ENCODE measurements around the gene RPS5.
A peak's percentile ranks its signal among the peaks of the same experiment; 100 is the strongest.

RPS5 gene

DNA sequence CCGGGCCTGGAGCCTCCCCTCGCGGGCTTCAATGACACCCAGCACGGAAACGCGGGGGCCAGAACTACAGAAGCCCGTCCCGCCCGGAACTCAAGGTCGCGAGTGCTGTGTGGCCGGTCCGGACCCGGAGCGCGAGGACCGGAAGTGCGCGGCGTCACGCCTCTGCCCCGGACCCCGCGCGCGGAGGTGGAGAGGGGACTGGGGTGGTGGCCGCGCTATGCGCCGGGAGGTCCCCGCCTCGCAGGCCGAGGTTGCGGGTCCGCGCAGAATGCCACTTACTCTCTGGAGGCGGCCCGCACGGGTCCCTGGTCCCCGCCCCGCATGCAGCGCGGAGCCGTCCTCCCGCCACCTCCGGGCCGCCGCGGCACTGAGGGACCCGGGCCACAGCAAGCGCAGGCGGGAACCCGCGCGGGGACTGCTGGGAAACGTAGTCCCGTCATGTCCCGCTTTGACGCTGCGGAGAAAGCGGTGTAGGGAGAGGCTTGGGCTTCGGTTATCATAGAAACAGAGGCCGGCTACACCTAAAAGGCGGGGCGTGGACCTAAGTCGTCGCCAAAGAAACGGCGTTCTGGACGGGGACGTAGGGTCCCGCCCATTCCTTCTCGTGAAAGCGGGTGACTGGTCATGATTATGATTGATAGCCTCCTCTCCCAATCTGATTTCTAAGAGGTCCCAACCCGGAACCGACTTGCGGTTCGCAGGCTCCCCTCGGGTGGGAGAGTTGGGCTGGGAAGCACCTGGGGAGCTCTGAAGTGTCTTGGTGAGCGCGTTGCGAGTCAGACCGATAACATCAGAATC is 6.2 kb upstream of the RPS5 start, which contains the start of gene ZNF837:
ZNF837 (minus strand) TSS at position 369 of the 798 bp plus-strand sequence. CDS start 11,698 bp downstream, outside the sequence.
- Histone ChIP-seq H4K20me1 (ENCODE audit: insufficient read depth, low read length) (peaks cover 4% of the 10 kb centered on the region; the same call in 1 of the 2 replicates), H3K27ac (ENCODE audit: low read length) (peak within 1 kb of the TSS; percentile 93)

DNA sequence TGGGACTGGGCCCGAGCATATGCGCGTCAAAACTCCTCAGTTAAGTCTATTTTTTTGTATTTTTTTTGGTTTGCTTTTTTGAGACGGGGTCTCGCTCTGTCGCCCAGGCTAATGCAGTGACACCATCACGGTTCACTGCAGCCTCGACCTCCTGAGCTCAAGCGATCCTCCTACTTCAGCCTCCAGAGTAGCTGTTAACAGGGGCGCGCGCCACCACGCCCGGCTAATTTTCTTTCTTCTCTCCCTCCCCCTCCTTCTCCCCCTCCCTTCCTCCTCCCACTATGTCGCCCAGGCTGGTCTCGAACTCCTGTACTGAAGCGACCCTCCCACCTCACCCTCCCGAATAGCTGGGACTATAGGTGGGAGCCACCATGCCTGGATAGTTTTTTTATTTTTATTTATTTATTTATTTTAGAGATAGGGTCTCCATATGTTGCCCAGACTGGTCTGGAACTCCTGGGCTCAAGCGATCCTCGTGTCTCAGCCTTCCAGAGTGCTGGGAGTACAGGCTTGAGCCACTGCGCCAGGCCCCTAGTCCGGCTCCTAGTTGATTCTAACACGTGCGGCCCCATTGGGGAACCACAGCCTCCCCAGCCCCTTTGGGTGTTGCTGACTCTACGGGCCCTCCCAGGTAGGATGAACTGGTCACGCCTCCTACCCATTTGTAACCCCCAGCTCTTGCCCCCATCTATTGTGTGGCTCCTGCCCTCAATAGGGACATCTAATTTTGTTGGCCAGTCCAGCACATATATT is 5.4 kb upstream of the RPS5 start:
- no peak for DNase-seq
- Histone ChIP-seq H3K4me2 (ENCODE audit: insufficient read depth, low read length) (peak overlapping the region; percentile 96), H3K4me3 (ENCODE audit: low read depth in 1 of 2, low read length in 2 of 2) (peak overlapping the region; percentile 33 to 75; a peak in 3 of 4 replicates), H3K79me2 (ENCODE audit: insufficient read depth, low read length) (peaks cover 41% of the 10 kb centered on the region), H3K9me3 (ENCODE audit: insufficient read depth, low read length, severe bottlenecking) (no peaks in the 10 kb centered on the region), H3K27me3 (ENCODE audit: insufficient read depth, low read length, poor library complexity) (no peaks in the 10 kb centered on the region), H4K20me1 (ENCODE audit: insufficient read depth, low read length) (peaks cover 4% of the 10 kb centered on the region; the same call in 1 of the 2 replicates), H3K27ac (ENCODE audit: low read length) (peak overlapping the region; percentile 67), H3K9ac (ENCODE audit: low read depth, low read length) (peak overlapping the region; percentile 57), H2AFZ (ENCODE audit: low read depth, low read length) (peak overlapping the region; percentile 44; the same call in 1 of the 2 replicates), H3K36me3 (ENCODE audit: insufficient read depth, low read length) (no peaks in the 10 kb centered on the region; the same call in 1 of the 2 replicates), H3K4me1 (ENCODE audit: insufficient read depth, low read length) (peaks cover 39% of the 10 kb centered on the region)
- no peak for ATAC-seq (ENCODE audit: insufficient read depth, low read depth)
- TF ChIP-seq EZH2 (IDR thresholded peaks at IDR 0.05; ENCODE audit: borderline replicate concordance, low read depth, low read length, severe bottlenecking): no peak
- TF ChIP-seq, protein P1, sequence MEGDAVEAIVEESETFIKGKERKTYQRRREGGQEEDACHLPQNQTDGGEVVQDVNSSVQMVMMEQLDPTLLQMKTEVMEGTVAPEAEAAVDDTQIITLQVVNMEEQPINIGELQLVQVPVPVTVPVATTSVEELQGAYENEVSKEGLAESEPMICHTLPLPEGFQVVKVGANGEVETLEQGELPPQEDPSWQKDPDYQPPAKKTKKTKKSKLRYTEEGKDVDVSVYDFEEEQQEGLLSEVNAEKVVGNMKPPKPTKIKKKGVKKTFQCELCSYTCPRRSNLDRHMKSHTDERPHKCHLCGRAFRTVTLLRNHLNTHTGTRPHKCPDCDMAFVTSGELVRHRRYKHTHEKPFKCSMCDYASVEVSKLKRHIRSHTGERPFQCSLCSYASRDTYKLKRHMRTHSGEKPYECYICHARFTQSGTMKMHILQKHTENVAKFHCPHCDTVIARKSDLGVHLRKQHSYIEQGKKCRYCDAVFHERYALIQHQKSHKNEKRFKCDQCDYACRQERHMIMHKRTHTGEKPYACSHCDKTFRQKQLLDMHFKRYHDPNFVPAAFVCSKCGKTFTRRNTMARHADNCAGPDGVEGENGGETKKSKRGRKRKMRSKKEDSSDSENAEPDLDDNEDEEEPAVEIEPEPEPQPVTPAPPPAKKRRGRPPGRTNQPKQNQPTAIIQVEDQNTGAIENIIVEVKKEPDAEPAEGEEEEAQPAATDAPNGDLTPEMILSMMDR (IDR thresholded peaks at IDR 0.05; ENCODE audit: borderline replicate concordance, extremely low read depth, low read length, poor library complexity, severe bottlenecking): no peak

More for the DNA sequence above, 6.2 kb upstream of the RPS5 start, which contains the start of gene ZNF837:
- peak within 1 kb of the TSS; percentile 75 to 79 for H3K4me3 ChIP-seq (ENCODE audit: low read depth in 1 of 2, low read length in 2 of 2)
- H3K79me2 ChIP-seq (ENCODE audit: insufficient read depth, low read length): peaks cover 33% of the 10 kb centered on the region
- H3K36me3 ChIP-seq (ENCODE audit: insufficient read depth, low read length): no peaks in the 10 kb centered on the region; the same call in 1 of the 2 replicates
- ATAC-seq (ENCODE audit: insufficient read depth, low read depth) (peak; percentile 84), DNase-seq (peak; percentile 100)
- peak within 1 kb of the TSS; percentile 91 for H3K9ac ChIP-seq (ENCODE audit: low read depth, low read length)
- no peaks in the 10 kb centered on the region for H3K27me3 ChIP-seq (ENCODE audit: insufficient read depth, low read length, poor library complexity)
- TF ChIP-seq EZH2 (IDR thresholded peaks at IDR 0.05; ENCODE audit: borderline replicate concordance, low read depth, low read length, severe bottlenecking): no peak
- TF ChIP-seq, protein P1 (IDR thresholded peaks at IDR 0.05; ENCODE audit: borderline replicate concordance, extremely low read depth, low read length, poor library complexity, severe bottlenecking): no peak
- H3K9me3 ChIP-seq (ENCODE audit: insufficient read depth, low read length, severe bottlenecking): no peaks in the 10 kb centered on the region
- H3K4me1 ChIP-seq (ENCODE audit: insufficient read depth, low read length): peaks cover 34% of the 10 kb centered on the region
- H3K4me2 ChIP-seq (ENCODE audit: insufficient read depth, low read length): peak within 1 kb of the TSS; percentile 96
- H2AFZ ChIP-seq (ENCODE audit: low read depth, low read length): peak within 1 kb of the TSS; percentile 91

DNA sequence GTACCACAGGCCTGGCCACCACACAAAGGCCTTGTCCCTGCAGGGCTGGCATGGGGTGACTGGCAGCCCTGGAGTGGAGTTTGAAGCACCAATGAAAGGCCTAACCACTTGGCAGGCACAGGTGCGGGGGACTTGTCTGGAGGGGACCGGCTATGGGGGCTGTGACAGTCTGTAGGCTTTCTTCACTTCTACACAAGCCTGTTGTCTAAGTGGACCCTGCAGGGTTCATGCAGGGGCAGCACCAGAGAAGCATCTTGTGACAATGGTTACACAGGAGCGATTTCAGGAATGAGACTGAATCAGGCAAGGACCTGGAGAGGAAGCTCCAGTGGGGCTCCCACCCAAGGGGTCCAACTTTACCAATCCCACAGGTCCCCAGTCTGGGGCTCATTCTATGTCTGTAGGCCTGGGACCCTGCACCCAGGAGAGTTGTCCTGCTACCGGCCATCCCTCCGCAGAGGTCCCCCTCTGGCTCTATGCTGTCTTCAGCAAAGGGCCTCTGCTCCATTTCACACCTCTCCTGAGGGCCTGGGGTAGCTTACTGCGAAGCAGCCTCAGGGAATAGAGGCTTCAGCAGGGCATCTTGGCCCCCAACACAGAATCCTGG is 4.0 kb upstream of the RPS5 start:
- H3K27me3 ChIP-seq (ENCODE audit: insufficient read depth, low read length, poor library complexity): no peaks in the 10 kb centered on the region
- H3K4me3 ChIP-seq (ENCODE audit: low read depth in 1 of 2, low read length in 2 of 2): no peak overlapping the region
- H3K27ac ChIP-seq (ENCODE audit: low read length): no peak overlapping the region
- ATAC-seq (ENCODE audit: insufficient read depth, low read depth) (no peak), DNase-seq (no peak)
- H3K9me3 ChIP-seq (ENCODE audit: insufficient read depth, low read length, severe bottlenecking): no peaks in the 10 kb centered on the region
- H4K20me1 ChIP-seq (ENCODE audit: insufficient read depth, low read length): peaks cover 12% of the 10 kb centered on the region
- no peak for TF ChIP-seq EZH2 (IDR thresholded peaks at IDR 0.05; ENCODE audit: borderline replicate concordance, low read depth, low read length, severe bottlenecking)
- TF ChIP-seq, protein P1 (IDR thresholded peaks at IDR 0.05; ENCODE audit: borderline replicate concordance, extremely low read depth, low read length, poor library complexity, severe bottlenecking): no peak
- H3K4me1 ChIP-seq (ENCODE audit: insufficient read depth, low read length): peaks cover 45% of the 10 kb centered on the region
- peaks cover 52% of the 10 kb centered on the region for H3K79me2 ChIP-seq (ENCODE audit: insufficient read depth, low read length)
- H3K36me3 ChIP-seq (ENCODE audit: insufficient read depth, low read length): peaks cover 7% of the 10 kb centered on the region
- H3K4me2 ChIP-seq (ENCODE audit: insufficient read depth, low read length): no peak overlapping the region
- 0 out of 2 replicates have a peak overlapping the region, but pooled peaks have one; percentile 4 for H3K9ac ChIP-seq (ENCODE audit: low read depth, low read length)
- H2AFZ ChIP-seq (ENCODE audit: low read depth, low read length): no peak overlapping the region
